G401 (cell line): Measurements from ENCODE around the gene NMNAT2. TPM values are rescaled to one million over a fixed set of nuclear protein-coding genes. Genes with fewer than 3 reads are reported as not detected.

Experiments
- DNase-seq: peaks from one replicate; pipeline ENCODE4 v3.0.0-alpha.2; 2015; ENCODE audit warnings: low spot score
- in situ Hi-C: cut with HindIII; loops from 2 replicates; pipeline ENCODE4 v1.10.0; 2016; ENCODE audit warnings: low sequenced_read_pairs, mixed read lengths
- total RNA-seq: library from RNA; depleted of rRNA; stranded (reverse); fragments of >200 nt; shearing (Covaris generic); gene quantifications from 2 replicates; pipeline ENCODE4 v1.2.3, GENCODE V29; 2014

NMNAT2 gene
- total RNA-seq, 1 experiment from 2014 or later = 0.27 TPM

DNA sequence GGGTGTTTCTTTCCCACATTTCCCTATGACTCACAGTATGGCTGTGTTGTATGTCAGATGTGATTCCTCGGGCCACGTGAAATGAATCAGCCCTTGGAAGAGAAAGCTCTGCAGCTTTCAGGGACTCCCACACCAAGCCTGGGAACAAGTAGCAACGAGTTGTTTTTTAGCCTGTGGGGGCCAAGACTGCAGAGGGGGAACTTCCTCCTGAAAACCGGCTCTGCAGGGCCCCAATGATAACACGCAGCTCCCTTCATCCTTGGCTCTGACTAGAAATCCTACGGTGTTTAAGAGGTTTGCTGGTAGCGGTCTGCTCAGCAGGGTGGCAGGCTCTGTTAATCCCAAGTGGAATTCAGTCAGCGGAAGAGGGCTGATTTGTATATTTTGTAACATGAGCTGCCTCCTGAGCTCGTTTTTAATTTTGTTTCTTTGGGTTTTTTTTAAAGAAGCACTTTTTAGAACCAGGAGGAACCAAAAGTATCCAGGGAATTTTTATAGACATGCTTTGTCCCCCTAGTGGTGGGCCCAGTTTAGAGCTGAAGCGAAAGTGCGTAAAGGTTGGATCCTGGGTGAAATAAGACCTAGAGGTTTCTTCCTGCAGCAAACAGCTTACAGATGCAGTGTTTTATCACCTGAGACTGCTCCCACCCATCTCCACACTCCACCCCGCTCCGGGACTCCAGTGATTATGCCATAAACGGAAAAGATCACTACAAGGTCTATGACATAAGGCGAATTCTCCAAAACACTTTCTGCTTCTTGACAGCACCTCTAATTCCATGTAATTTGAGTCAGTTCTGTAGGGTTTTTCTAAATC lies 183.3 kb downstream of the NMNAT2 start:
- in situ Hi-C loops = no loop called here
- DNase-seq = peak; percentile 71

DNA sequence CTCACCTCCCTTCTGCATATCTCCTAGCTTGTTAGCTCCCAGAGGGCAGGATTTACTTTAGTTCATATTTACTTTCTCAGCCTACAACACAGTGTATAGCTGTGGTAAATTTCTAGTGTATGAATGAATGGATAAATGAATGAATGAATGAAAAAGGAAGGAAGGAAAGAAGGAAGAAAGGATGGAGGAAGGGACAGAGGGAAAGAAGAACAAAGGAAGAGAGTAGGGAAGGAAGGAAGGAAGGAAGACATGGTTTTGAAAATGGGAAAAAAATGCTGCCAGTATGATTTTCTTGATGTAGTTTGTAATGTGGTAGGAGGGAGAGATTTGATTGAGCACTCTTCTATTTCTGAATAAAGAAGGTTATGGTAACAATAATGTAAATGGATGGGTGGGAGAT lies 185.1 kb downstream of the NMNAT2 start:
- in situ Hi-C loops = no loop called here
- DNase-seq = no peak

DNA sequence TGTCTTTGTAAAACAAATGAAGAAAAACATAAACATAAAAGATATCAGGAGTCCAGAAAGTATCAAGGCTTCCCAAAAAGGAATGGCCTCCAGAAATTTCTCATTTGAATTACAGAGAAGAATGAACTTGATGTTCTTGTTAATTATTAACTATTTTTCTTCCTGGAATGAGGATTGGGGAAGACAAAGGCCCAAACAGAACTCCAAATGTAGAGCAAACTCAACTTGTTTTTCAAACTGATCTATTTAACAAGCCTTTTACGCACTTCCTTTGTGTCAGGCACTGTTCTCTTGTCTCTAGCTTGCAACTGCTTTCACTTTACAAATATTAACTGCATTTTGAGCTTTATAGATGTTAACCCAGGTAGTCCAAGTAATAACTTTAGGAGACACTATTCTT lies 186.6 kb downstream of the NMNAT2 start:
- in situ Hi-C loops = no loop called here
- no peak for DNase-seq

DNA sequence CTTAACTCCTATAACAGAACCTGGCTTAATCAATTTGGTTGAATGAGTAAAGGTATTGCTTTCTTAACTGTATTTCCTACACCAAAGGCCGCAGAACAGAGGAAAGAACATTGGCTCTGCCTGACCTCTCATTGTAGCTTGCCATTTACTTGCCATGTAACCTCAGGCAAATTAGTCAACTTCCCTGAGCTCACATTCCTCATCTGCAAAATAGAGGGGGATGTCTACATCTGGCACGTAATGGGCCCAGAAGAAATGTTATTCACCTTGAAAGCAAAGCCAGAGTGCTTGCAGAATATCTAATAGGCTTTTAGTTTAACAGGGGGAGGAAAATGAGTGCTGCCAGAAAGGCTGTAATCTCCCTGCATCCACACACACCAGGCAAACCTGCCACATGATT lies 187.8 kb downstream of the NMNAT2 start:
- DNase-seq = no peak
- in situ Hi-C loops = no loop called here

DNA sequence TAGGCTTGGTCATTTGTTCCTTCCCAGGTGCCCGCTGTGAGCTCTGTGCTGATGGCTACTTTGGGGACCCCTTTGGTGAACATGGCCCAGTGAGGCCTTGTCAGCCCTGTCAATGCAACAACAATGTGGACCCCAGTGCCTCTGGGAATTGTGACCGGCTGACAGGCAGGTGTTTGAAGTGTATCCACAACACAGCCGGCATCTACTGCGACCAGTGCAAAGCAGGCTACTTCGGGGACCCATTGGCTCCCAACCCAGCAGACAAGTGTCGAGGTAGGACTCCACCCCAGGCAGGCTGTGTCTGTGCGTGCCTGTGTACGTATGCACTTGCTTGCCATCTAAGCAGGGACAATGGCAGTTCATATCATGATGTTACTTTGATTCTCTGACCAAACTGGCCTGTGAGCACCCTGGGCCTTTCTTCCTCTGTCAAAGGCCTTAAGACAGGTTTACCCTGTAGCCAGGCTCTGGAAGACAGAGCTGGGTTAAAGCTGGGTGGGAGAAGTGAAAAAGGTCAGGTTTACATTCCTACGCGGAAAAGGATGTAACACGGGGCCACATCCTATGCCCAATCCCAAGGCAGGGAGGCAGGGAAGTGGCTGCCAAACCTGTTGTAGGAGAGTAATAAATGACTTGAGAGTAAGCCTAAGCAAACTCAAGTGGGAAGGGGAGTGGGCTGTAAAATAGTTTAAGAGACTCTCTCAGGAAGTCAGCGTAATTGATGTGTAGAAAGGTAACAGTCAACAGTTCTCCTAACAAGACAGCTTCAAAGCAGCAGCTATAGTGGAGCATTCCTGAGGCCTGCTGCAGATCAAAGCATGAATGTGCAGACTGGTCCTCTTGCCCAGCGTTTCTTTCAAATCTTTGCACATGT lies 189.6 kb downstream of the NMNAT2 start:
- no peak for DNase-seq
- in situ Hi-C loops = no loop called here

DNA sequence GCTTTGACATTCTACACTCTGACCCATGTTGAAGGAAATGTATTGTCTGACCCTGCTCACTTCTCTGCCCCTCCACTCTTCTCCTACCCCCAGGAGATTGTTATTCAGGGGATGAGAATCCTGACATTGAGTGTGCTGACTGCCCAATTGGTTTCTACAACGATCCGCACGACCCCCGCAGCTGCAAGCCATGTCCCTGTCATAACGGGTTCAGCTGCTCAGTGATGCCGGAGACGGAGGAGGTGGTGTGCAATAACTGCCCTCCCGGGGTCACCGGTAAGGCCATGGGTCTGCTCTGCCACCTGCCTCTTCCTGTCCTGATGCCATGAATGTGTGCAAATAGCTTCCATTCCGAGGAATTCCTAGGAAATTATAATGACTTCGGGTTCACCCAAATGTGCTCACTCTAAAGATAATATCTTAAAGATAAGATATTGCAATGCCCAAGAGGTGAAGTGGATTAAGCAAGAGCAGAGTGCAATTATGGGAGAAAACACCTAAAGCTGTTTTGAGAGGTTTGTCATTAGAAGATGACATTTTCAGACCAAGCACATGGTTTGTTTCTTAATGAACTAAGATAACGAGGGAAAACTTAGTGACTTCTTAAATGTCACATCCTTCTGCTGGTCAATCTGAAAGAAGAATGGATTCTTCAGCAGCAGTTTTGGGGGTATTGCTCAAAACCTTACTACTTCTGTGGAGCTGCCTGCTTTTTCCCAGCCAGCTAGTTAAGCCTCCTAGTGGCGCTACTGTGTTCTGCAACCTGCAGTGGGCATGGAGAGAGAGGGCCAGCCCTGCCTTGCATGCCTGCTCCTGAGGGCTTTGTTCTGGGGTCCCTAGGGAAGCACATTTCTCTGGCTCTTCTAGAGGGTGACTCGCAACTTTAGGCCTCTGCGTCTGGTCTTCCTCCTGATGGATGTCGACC lies 190.5 kb downstream of the NMNAT2 start:
- DNase-seq = peak; percentile 41
- in situ Hi-C loops = no loop called here

DNA sequence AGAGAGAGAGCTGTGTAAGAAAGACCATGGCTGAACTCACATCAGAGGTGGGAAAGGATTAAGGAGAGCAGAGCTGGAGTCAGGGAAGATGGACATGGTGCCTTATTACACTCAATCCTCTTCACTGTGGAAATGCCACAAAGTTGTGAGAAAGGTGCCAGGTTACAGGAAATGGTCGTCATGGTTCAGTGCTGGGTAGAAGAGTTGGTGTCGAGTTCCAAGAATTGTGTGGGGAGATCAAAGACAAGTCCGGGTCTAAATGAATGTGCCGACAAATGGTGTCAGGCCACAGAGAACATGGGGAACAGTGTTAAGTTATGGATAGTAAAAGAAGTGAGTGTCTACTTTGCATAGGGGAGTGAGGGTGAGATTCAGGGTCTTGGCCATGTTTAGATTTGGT lies 191.2 kb downstream of the NMNAT2 start:
- in situ Hi-C loops = no loop called here
- DNase-seq = no peak

DNA sequence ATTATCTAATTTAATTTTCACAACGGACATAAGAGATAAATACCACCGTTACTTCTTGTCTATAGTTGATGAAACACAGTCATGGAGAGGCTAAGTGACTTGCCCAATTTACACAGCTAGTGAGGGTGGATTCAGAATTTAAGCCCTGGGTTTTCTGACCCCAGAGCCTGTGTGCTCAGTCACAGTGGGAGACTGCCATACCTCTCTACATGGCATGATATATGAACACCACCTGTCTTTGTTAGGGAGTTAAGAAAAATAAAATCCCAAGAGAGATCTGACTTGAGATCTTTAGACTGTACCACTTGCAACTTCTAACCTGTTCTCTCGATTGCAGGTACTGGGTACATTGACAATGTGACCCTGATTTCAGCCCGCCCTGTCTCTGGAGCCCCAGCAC lies 191.8 kb downstream of the NMNAT2 start:
- no peak for DNase-seq
- in situ Hi-C loops = no loop called here

DNA sequence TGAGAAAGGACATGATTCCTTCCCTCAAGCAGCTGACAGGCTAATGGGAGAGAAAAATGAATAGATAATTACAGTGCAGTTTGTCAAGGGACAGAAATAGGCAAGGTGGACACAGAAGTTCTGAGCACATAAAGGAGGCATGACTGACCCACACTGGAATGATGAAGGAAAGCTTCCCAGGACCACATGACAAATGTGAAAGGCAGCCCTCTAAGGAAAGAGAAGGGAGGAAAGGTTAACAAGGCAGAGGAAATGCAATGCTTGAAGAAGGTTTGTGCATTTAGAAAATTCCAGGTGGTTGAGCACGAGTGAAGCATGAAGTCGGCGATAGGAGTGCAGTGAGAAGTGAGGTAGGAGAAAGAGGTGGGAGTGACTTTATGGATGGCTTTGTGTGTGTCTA lies 194.7 kb downstream of the NMNAT2 start:
- no peak for DNase-seq
- in situ Hi-C loops = no loop called here

DNA sequence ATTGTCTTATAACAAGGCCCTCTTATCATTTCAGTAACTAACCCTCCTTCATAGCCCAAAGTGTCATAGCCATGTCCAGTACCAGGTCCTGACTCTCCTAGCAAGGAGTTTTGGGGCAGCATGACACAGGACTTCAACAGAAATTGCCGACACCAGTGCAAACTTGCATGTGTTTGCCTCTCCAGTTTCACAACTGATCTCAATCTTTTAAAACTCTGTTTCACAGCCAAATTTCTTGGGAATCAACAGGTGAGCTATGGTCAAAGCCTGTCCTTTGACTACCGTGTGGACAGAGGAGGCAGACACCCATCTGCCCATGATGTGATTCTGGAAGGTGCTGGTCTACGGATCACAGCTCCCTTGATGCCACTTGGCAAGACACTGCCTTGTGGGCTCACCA lies 195.3 kb downstream of the NMNAT2 start:
- DNase-seq = no peak
- in situ Hi-C loops = no loop called here

DNA sequence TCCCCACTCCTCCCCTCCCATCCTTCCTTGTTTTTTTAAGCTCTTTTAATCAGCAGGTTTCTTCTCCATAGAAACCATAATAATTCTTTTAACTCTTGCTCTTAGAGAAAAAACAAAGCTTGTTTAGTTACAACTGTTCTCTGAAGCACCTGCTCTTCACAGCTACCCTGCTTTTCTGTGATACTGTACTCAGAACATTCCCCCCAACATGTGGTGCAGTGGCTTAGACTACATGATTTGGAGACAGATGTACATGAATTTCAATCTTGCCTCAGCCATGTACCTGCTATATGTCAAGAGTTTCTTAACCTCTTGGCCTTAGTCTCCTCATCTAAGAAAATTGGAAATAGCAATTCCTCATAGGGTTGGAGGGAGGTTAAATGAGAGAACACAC lies 198.6 kb downstream of the NMNAT2 start:
- in situ Hi-C loops = no loop called here
- DNase-seq = no peak

DNA sequence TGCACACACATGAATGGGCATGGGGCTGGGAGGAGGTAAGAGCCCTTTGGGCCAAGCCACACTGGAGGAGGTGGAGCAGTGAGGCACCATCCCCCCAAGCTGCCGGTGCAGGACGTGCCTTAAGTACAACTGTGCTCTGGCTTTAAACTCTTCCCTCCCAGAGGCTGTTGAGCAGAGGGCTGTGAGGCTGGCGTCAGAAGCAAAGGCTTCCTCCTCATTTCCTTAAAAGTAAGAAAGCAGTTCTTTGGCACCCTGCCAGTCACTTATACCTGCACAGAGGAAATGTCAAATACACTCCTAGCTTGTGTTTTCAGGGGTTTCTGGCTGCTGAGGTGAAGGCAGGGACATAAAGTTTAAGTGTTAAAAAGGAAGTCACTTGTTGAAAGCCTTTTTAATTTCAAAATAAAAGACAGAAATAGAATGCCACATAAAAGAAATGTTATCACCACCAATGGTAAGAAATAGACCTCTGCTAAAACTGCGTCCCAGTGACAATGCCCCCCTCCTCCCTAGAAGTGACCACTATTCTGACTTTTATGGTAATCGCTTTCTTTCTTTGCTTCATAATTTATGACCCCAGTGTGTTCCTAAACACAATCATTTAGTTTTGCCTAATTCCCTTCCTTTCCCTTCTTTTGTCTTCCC lies 199.1 kb downstream of the NMNAT2 start:
- DNase-seq = peak; percentile 40
- in situ Hi-C loops = no loop called here

DNA sequence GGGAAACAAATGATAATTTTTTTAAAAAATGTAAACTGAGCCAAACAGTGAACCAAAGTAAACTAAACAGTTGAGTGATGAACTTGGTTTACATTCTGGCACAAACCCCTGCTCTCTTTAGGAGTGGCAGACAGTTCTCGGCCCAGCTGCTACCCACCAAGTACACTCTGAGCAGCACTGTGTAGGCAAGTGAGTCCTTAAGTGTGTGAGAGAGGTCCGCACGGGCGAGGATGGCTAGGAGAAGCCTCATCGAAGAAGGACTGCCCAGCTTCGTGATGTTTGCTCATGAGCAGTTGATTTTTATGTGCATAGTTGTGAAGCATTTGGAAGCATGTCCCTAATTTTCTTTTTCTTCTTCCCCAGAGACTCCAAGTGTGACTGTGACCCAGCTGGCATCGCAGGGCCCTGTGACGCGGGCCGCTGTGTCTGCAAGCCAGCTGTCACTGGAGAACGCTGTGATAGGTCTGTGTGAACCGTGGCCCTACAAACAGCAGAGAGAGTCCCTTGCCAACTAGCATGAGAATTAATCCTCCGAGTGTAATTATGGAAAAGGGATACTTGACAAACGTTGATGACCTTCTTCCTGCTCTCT lies 200.1 kb downstream of the NMNAT2 start:
- peak; percentile 59 for DNase-seq

DNA sequence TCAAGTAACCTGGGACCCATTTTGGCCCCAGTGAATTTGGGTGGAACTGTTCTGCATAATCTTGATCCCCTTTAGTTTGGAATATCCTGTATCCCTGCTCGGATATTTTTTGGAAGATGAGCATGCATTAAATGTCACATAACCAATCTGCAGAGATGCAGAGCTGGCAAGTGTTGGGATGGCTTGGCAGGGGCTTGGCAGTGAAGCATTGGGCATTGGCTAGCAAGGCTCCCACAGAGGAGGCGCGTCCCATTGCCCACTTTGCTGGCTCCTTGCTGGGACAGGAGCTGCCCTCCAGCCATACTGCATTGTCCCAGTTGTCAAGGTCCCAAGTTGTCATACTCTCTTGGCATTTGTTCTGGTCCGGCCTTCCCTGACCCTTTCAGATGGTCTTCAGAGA lies 202.2 kb downstream of the NMNAT2 start:
- peak; percentile 86 for DNase-seq
- in situ Hi-C loops = no loop called here

More for the DNA sequence above, 200.1 kb downstream of the NMNAT2 start:
- in situ Hi-C loops = no loop called here

DNA sequence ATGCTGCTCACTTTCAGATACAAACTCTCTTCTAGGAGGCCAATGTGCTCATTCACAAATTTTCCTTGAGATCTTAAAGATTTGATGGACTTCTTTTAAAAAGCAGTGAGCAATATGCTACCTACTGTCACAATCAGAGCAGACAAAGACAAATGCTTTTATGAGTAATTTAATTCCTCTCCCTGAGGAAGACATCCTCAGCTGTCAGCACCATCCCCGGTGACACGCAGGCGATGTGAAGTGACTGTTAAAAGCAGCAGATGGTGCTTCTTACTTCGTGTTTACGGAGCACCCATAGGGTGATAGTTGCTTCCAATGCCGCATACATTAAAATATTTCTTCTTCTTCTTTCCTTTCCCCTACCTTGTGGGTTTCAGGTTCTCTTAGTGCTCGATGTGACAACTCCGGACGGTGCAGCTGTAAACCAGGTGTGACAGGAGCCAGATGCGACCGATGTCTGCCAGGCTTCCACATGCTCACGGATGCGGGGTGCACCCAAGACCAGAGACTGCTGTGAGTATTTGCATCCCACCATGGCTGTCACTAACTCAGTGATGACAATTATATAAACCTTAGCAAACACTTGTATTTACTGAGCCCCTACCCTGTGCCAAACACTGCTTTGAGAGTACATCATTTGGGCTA lies 203.0 kb downstream of the NMNAT2 start:
- DNase-seq = peak; percentile 56
- in situ Hi-C loops = no loop called here

DNA sequence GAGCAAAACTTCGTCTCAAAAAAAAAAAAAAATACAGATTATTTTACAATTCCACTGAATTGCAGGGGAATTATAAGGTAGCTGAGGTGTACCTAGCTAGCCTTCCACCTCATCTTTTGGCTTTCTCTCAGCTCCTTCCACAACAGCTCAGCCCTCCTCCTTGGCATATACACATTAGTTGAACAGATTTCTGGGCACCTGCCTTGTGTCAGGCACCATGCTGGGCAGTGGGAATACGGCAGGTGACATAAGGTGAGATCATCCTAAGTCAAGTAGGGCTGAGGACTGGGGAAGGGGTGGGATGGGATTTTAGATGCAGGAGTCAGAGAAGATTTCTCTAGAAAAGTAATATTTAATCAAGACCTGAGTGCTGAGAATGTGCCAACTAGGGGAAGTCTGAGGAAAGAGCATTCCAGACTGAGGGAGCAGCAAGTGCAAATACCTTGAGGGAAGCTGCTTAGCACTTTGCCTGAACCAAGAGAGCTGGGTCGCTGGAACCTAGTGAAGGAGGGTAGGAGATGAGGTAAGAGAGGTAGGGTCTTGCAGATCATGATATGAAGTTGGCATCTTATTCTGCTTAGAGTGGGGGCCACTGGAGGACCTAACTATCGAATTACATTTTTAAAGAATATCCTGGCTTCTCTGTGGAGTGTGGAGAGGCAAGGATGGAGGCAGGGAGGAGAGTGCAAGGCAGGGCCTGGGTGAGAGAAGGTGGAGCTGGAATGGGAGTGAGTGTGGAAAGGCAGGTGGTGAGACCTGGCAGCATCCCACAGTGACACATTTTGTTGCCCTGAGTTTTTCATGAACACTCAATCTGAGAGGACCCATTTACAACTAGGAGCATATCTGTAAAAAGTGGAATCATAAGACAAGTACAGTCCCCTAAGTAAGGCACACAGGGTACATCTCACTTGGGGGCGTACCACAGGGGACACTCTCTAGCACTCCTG lies 203.9 kb downstream of the NMNAT2 start:
- in situ Hi-C loops = no loop called here
- DNase-seq = peak; percentile 93

DNA sequence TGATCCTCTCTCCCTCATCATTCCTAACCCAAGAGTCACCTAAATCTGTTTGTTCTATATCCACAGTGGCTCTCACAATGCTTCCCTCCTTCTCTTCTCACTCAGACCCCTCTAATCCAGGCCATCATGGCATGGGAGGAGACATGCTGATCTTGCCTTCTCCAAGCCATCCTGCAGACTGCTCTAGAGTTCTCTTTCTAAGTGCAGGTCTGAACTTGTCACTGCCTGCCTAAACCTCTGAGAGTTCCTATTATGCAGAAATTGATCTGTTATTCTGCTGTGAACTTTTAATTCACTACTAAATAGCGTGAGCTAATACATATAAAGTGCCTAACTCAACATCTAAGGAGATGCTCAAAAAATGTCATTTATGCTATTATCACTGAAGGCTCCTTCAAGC lies 205.3 kb downstream of the NMNAT2 start:
- DNase-seq = no peak
- in situ Hi-C loops = no loop called here
